Measurements from ENCODE around the gene TRIM65. TPM values are rescaled to one million over a fixed set of nuclear protein-coding genes. Genes with fewer than 3 reads are reported as not detected.

TRIM65 gene
- total RNA-seq, 1 donor from 2014 or later: 24.3 TPM

GRCh38 chr17:75849724-75850123 is 47.0 kb downstream of the TRIM65 start:
- Mint-ChIP-seq H3K27me3 (ENCODE audit: unreplicated experiment) (no peaks in the 10 kb centered on the region), H3K4me3 (ENCODE audit: unreplicated experiment) (no peak overlapping the region), H3K4me1 (ENCODE audit: low read depth, unreplicated experiment) (peaks cover 8% of the 10 kb centered on the region), H3K9me3 (ENCODE audit: unreplicated experiment) (peaks cover 6% of the 10 kb centered on the region), H3K27ac (ENCODE audit: unreplicated experiment) (no peak overlapping the region), H3K36me3 (ENCODE audit: unreplicated experiment) (no peaks in the 10 kb centered on the region)
- TF ChIP-seq CTCF (IDR thresholded peaks at IDR 0.05; ENCODE audit: partially characterized antibody, unreplicated experiment): no peak
- DNase-seq: no peak

- Mint-ChIP-seq H3K27me3 (ENCODE audit: unreplicated experiment) (no peaks in the 10 kb centered on the region), H3K36me3 (ENCODE audit: unreplicated experiment) (no peaks in the 10 kb centered on the region), H3K27ac (ENCODE audit: unreplicated experiment) (no peak overlapping the region), H3K4me1 (ENCODE audit: low read depth, unreplicated experiment) (peaks cover 7% of the 10 kb centered on the region), H3K9me3 (ENCODE audit: unreplicated experiment) (peaks cover 5% of the 10 kb centered on the region), H3K4me3 (ENCODE audit: unreplicated experiment) (no peak overlapping the region)
- no peak for DNase-seq
- TF ChIP-seq CTCF (IDR thresholded peaks at IDR 0.05; ENCODE audit: partially characterized antibody, unreplicated experiment): no peak
Observed at GRCh38 chr17:75849279-75849646, 47.5 kb downstream of the TRIM65 start.

- Mint-ChIP-seq H3K36me3 (ENCODE audit: unreplicated experiment) (no peaks in the 10 kb centered on the region), H3K4me1 (ENCODE audit: low read depth, unreplicated experiment) (peaks cover 4% of the 10 kb centered on the region), H3K9me3 (ENCODE audit: unreplicated experiment) (peaks cover 4% of the 10 kb centered on the region), H3K27ac (ENCODE audit: unreplicated experiment) (no peak overlapping the region), H3K27me3 (ENCODE audit: unreplicated experiment) (no peaks in the 10 kb centered on the region), H3K4me3 (ENCODE audit: unreplicated experiment) (no peak overlapping the region)
- TF ChIP-seq CTCF (IDR thresholded peaks at IDR 0.05; ENCODE audit: partially characterized antibody, unreplicated experiment): peak; percentile 74
- DNase-seq: peak; percentile 86
Observed at GRCh38 chr17:75848523-75849278, 48.0 kb downstream of the TRIM65 start.

GRCh38 chr17:75847614-75848522 is 48.9 kb downstream of the TRIM65 start:
- H3K4me1 Mint-ChIP-seq (ENCODE audit: low read depth, unreplicated experiment): peaks cover 4% of the 10 kb centered on the region
- peaks cover 4% of the 10 kb centered on the region for H3K9me3 Mint-ChIP-seq (ENCODE audit: unreplicated experiment)
- H3K27ac Mint-ChIP-seq (ENCODE audit: unreplicated experiment): no peak overlapping the region
- H3K4me3 Mint-ChIP-seq (ENCODE audit: unreplicated experiment): no peak overlapping the region
- no peaks in the 10 kb centered on the region for H3K27me3 Mint-ChIP-seq (ENCODE audit: unreplicated experiment)
- TF ChIP-seq CTCF (IDR thresholded peaks at IDR 0.05; ENCODE audit: partially characterized antibody, unreplicated experiment): no peak
- H3K36me3 Mint-ChIP-seq (ENCODE audit: unreplicated experiment): no peaks in the 10 kb centered on the region
- DNase-seq: no peak

Data from glutamatergic neuron (in vitro differentiated cells).